ENCODE data around the gene TSTD1. TPM values are rescaled to one million over a fixed set of nuclear protein-coding genes. Genes with fewer than 3 reads are reported as not detected.
A peak's percentile ranks its signal among the peaks of the same experiment; 100 is the strongest.
"Not testable (repeated sequence)": the region's sequence is repeated elsewhere in the genome, so short reads cannot be mapped to it uniquely, and the experiment has no call there.

Gene TSTD1
- total and polyA plus RNA-seq, 9 donors = 13.6 to 200 (median 50.3) TPM

- Histone ChIP-seq H3K4me1 (ENCODE audit: insufficient read depth) (peaks cover 2% of the 10 kb centered on the region), H3K27me3 (no peaks in the 10 kb centered on the region), H3K36me3 (no peaks in the 10 kb centered on the region), H3K4me3 (peak overlapping the region; percentile 49), H3K27ac (peak overlapping the region; percentile 15 to 68), H3K9me3 (no peaks in the 10 kb centered on the region)
- peak; percentile 78 to 86 (median 82) for DNase-seq
- intact Hi-C loops (cut with DNase I) = no loop called here
- no peak for TF ChIP-seq POLR2A (IDR thresholded peaks at IDR 0.05)
- TF ChIP-seq CTCF (IDR thresholded peaks at IDR 0.05) = no peak
- no peak for TF ChIP-seq EP300 (IDR thresholded peaks at IDR 0.05)
- WGBS, 3 donors = 12 to 15% (median 15%) methylated on average over 30 to 34 of the region's 34 CpGs
These were observed 17.4 kb downstream of the TSTD1 start for GRCh38 chr1:161021165-161021969.

GRCh38 chr1:161020509-161021164 is 18.1 kb downstream of the TSTD1 start, which contains the start of gene F11R:
Gene F11R (minus strand): TSS chr1:161021152. CDS start chr1:161021073, 79 bp downstream.
- no peaks in the 10 kb centered on the region for H3K9me3 ChIP-seq
- peaks cover 2% of the 10 kb centered on the region for H3K4me1 ChIP-seq (ENCODE audit: insufficient read depth)
- no peaks in the 10 kb centered on the region for H3K36me3 ChIP-seq
- no peaks in the 10 kb centered on the region for H3K27me3 ChIP-seq
- peak within 1 kb of the TSS; percentile 49 for H3K4me3 ChIP-seq
- peak; percentile 38 to 66 (median 60) for DNase-seq
- TF ChIP-seq EP300 (IDR thresholded peaks at IDR 0.05) (no peak), CTCF (IDR thresholded peaks at IDR 0.05) (peak in 2 of 3 donors; percentile 30 to 59), POLR2A (IDR thresholded peaks at IDR 0.05) (no peak)
- WGBS, 3 donors = 0 to 2% (median 1%) methylated on average over 32 to 36 of the region's 36 CpGs
- peak within 1 kb of the TSS; percentile 15 to 68 for H3K27ac ChIP-seq
- intact Hi-C loops (cut with DNase I) = no loop called here

GRCh38 chr1:161019751-161020495 is 18.8 kb downstream of the TSTD1 start:
- Histone ChIP-seq H3K36me3 (no peaks in the 10 kb centered on the region), H3K4me3 (peak overlapping the region; percentile 49), H3K27me3 (no peaks in the 10 kb centered on the region), H3K4me1 (ENCODE audit: insufficient read depth) (peaks cover 2% of the 10 kb centered on the region), H3K9me3 (no peaks in the 10 kb centered on the region), H3K27ac (peak overlapping the region in 1 of 2 donors; percentile 68)
- no peak for DNase-seq
- 24 to 30% (median 25%) methylated on average over 10 of the region's 10 CpGs for WGBS, 3 donors
- no peak for TF ChIP-seq CTCF (IDR thresholded peaks at IDR 0.05)
- TF ChIP-seq EP300 (IDR thresholded peaks at IDR 0.05) = no peak
- TF ChIP-seq POLR2A (IDR thresholded peaks at IDR 0.05) = no peak
- intact Hi-C loops (cut with DNase I) = no loop called here

- H3K36me3 ChIP-seq; DNase-seq; H3K9me3 ChIP-seq; H3K27ac ChIP-seq; H3K4me1 ChIP-seq (ENCODE audit: insufficient read depth); H3K4me3 ChIP-seq; H3K27me3 ChIP-seq; intact Hi-C loops (cut with DNase I): not testable (repeated sequence)
- WGBS, 3 donors = 88 to 95% (median 92%) methylated on average over 15 of the region's 15 CpGs
These were observed 19.6 kb downstream of the TSTD1 start for GRCh38 chr1:161019111-161019660.

All from ovary (tissue), 9 donors.